ENCODE measurements around the gene XXYLT1.

DNA sequence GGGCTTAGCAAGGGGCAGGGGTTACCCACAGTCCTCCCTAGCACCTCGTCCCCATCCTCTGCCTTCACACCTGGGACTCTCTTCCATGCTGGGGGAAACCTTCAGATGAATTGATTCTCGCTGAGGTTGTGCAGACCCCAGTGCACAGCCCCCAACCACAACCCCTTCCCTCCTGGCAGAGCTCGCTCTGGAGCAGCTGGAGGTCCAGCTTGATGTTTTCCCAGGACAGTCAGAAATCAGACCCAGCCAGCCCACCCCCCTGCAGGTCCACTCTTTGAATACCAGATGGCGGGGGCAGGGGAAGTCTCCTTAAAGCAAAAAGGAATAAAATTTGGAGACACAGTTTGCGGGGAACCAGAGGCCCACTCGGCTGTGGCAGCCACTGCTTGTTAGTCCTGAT is 234.4 kb downstream of the XXYLT1 start:
- TF ChIP-seq CTCF (IDR thresholded peaks at IDR 0.05 in 2 of 3, conservative IDR thresholded peaks at IDR 0.05 in 1 of 3; ENCODE audit: borderline replicate concordance in 1 of 3, insufficient read depth in 1 of 3, low read depth in 2 of 3, low read length in 2 of 3): no peak
- no peak for TF ChIP-seq ZNF274 (IDR thresholded peaks at IDR 0.05; ENCODE audit: low read depth, low read length)
- no peak for TF ChIP-seq REST (IDR thresholded peaks at IDR 0.05; ENCODE audit: low read depth)
- no peak for TF ChIP-seq CEBPB (IDR thresholded peaks at IDR 0.05; ENCODE audit: low read depth)
- no peak for TF ChIP-seq EZH2 (IDR thresholded peaks at IDR 0.05)
- no peak for TF ChIP-seq POLR2A (IDR thresholded peaks at IDR 0.05; ENCODE audit: borderline replicate concordance, extremely low read depth, insufficient read depth, insufficient read length)
- no peak for TF ChIP-seq MAX (IDR thresholded peaks at IDR 0.05)
- TF ChIP-seq POLR2AphosphoS5 (IDR thresholded peaks at IDR 0.05; ENCODE audit: low read depth, low read length): no peak
- no peak for TF ChIP-seq YY1 (IDR thresholded peaks at IDR 0.05; ENCODE audit: extremely low read depth, insufficient replicate concordance, low read depth, low read length)
- TF ChIP-seq CBX3 (IDR thresholded peaks at IDR 0.05; ENCODE audit: low read depth): no peak

Data from HCT116 (cell line).